ENCODE results near the gene CEP70. TPM values are rescaled to one million over a fixed set of nuclear protein-coding genes. Genes with fewer than 3 reads are reported as not detected.

CEP70 gene
- total RNA-seq, 1 experiment from 2014 or later = 32.6 TPM

- Histone ChIP-seq H3K4me1 (ENCODE audit: insufficient read depth, low read length) (no peaks in the 10 kb centered on the region), H2BK5ac (ENCODE audit: insufficient read length, low read length) (no peak overlapping the region), H3K14ac (ENCODE audit: insufficient read depth, low read length) (no peak overlapping the region), H3K27ac (ENCODE audit: insufficient read length, low read depth, low read length) (no peak overlapping the region), H3K9me3 (ENCODE audit: control insufficient read depth, low read depth, low read length) (no peaks in the 10 kb centered on the region), H3T11ph (ENCODE audit: low read length) (no peak overlapping the region), H4K91ac (ENCODE audit: insufficient read length, low read depth, low read length) (no peak overlapping the region), H2BK20ac (ENCODE audit: low read depth, low read length, poor library complexity, severe bottlenecking) (no peak overlapping the region), H3K56ac (ENCODE audit: insufficient read length, low read depth, low read length) (no peak overlapping the region), H3K18ac (ENCODE audit: insufficient read length, low read depth, low read length) (no peak overlapping the region), H3K27me3 (ENCODE audit: insufficient read depth, low read length) (no peaks in the 10 kb centered on the region), H4K8ac (replicated peaks; ENCODE audit: insufficient read length, low read depth, low read length) (no peak overlapping the region), H3K4me2 (ENCODE audit: insufficient read depth, insufficient read length, low read length) (peak overlapping the region; percentile 89), H3K23me2 (ENCODE audit: insufficient read length, low read depth, low read length, poor library complexity, severe bottlenecking) (peaks cover 7% of the 10 kb centered on the region), H2AFZ (ENCODE audit: low read length) (no peak overlapping the region), H4K5ac (ENCODE audit: insufficient read length, low read depth, low read length) (no peak overlapping the region), H3K4ac (ENCODE audit: low read depth, low read length) (no peak overlapping the region), H2BK15ac (ENCODE audit: low read depth, low read length) (no peak overlapping the region), H2AK5ac (ENCODE audit: insufficient read length, low read length) (no peak overlapping the region), H2BK120ac (ENCODE audit: low read depth, low read length, poor library complexity, severe bottlenecking) (no peak overlapping the region), H3K23ac (ENCODE audit: insufficient read length, low read depth, low read length) (no peak overlapping the region), H3K79me1 (ENCODE audit: insufficient read depth, low read depth, low read length, poor library complexity, severe bottlenecking) (no peaks in the 10 kb centered on the region), H2BK12ac (ENCODE audit: insufficient read length, low read depth, low read length) (no peak overlapping the region), H4K20me1 (ENCODE audit: control insufficient read depth, insufficient read depth, insufficient read length) (no peaks in the 10 kb centered on the region), H3K79me2 (ENCODE audit: insufficient read depth, low read length) (no peaks in the 10 kb centered on the region), H3K9ac (ENCODE audit: extremely low read depth, insufficient read length, low read length) (no peak overlapping the region)
- H3K27ac Mint-ChIP-seq = peak overlapping the region in 2 of 3 experiments; percentile 82 to 84; a peak in 4 of 7 replicates
- TF ChIP-seq CTCF (conservative IDR thresholded peaks at IDR 0.05) = no peak
- H3K27me3 Mint-ChIP-seq (ENCODE audit: low read depth) = no peaks in the 10 kb centered on the region
- DNase-seq = no peak
- peak overlapping the region; percentile 85 to 93 for H3K4me3 Mint-ChIP-seq
- peaks cover 0 to 8% (median 5%) of the 10 kb centered on the region in 3 experiments; a peak in 5 of 7 replicates for H3K36me3 Mint-ChIP-seq (ENCODE audit: insufficient read depth in 1 of 3, low read depth in 3 of 3)
- no CpG with 5 or more reads among the region's 6 CpGs for WGBS (ENCODE audit: extremely low coverage, insufficient read length, low lambda C conversion rate)
- H3K4me1 Mint-ChIP-seq = peaks cover 23 to 28% of the 10 kb centered on the region in 2 experiments
- H3K9me3 Mint-ChIP-seq = peaks cover 7 to 9% of the 10 kb centered on the region in 2 experiments; a peak in 4 of 5 replicates
Observed at GRCh38 chr3:138594935-138595610, 1.0 kb upstream of the CEP70 start.

All from H9 (cell line).